HG03103 (cell line): ENCODE data around the gene PPM1M.
A peak's percentile ranks its signal among the peaks of the same experiment; 100 is the strongest.

ENCODE experiments used
- ATAC-seq: cut with Tn5 transposase; IDR thresholded peaks from one replicate; pipeline ENCODE4 v1.9.1; 2021; ENCODE audit warnings: low read depth; ENCODE audit not compliant: unreplicated experiment

Gene PPM1M

GRCh38 chr3:52242039-52242438, 3.5 kb upstream of the PPM1M start:
- ATAC-seq: no peak

DNA sequence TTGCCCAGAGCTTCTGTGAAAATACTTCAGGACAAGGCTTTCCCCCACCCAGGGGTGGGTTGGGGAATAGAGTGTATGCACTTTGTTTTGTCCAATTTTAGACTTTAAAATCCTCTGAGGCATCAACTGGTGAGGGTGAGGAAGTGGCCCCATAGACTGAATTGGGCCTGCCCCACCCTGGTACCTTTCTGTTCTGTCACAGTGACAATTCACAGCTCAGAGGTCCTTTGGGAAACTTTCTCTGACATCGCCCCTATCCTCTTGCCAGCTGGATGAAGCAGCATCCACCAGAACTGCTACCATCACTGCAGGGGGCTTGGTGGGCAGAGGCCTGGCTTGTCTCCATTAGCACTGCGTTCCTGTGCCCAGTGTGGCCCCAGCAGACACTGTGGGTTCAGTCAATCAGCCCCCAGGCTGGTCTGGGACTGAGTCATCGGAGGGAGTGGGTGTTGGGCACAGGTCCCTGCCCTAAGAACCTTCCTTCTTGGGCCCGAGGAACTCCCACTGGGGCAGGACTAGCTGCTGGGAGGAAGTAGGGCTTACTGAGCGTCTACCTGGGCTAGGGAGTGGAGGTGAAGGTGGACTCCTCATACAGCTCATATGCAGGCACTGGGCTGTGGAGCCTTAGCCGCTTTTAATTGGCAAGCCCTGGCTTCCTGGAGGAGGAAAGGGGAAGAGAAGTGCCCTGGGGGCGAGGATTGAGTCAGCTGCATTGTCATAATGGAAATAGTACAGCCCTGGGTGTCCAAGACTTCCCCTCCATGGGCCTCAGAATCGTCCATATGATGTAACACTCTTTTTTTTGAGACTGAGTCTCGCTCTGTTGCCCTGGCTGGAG, 1.5 kb upstream of the PPM1M start:
- no peak for ATAC-seq

DNA sequence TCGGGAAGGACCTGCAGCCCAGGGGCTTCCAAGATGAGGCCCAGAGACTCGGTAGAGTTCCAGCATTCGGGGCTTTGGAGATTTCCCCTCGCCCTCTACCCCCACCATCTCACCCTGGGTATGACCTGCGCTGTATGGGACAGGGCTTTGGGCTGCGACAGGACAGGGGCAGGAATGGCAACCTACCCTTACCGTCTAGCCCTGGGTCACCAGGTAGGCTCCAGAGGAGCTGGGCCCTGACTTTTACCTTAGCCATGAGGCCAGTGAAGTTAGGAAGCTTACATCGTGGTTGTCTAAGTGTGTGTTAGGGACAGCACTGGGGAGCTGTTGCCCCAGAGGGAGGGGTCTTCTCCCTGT, 683 bp downstream of the PPM1M start:
- ATAC-seq: no peak

DNA sequence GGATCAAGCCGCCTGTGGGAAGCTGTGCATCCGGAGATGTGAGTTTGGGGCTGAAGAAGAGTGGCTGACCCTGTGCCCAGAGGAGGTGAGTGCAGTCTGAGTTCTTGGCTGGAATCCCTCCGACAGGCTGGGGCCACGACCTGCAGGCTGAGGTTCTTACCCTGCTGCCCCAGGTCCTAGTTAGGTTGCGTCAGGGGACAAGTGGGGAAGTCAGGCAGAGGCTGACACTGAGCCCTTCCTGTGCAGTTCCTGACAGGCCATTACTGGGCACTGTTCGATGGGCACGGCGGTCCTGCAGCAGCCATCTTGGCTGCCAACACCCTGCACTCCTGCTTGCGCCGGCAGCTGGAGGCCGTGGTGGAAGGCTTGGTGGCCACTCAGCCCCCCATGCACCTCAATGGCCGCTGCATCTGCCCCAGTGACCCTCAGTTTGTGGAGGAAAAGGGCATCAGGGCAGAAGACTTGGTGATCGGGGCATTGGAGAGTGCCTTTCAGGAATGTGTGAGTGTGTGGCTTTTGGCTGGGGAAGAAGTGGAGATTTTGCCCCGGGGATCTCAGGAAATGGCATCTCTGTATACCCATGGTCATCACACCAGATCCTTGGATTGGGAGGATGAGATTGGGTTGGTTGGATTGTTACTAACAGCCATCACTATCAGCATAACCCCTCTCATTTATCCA, 1.3 kb downstream of the PPM1M start:
- no peak for ATAC-seq

DNA sequence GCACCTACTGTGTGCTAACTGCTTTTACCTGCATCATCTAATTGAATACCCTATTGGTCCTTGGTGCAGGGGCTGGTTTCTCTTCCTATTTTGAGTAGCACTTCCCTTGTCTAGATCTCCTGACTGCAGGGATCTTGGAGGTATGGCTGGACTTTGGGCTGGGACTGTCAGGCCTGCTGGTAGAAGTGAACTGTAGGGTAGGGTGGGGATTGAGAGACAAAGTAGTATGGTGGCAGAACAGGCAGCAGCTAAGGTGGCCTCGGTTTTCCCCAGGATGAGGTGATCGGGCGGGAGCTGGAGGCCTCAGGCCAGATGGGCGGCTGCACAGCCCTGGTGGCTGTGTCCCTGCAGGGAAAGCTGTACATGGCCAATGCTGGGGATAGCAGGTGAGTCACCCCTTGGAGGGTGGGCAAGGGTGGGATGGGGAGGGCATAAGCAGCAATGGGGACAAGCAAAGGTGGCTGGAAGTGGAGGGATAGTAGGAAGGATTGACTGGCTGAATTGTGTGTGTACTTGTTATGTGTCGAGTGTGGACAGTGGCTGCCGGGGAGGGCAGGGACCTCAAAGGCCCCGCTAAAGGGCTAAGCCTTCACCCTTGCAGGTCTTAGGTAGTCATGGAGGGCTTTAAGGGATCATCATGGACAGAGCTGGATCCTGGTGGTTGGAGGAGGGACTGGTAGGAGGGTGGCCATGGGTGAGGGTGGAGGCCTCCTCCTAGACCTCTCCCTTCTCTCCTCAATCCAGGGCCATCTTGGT, 2.0 kb downstream of the PPM1M start:
- ATAC-seq: no peak

- ATAC-seq: no peak
Observed at GRCh38 chr3:52248165-52248541, 2.6 kb downstream of the PPM1M start.

GRCh38 chr3:52248816-52249547, 3.4 kb downstream of the PPM1M start:
- ATAC-seq: no peak

DNA sequence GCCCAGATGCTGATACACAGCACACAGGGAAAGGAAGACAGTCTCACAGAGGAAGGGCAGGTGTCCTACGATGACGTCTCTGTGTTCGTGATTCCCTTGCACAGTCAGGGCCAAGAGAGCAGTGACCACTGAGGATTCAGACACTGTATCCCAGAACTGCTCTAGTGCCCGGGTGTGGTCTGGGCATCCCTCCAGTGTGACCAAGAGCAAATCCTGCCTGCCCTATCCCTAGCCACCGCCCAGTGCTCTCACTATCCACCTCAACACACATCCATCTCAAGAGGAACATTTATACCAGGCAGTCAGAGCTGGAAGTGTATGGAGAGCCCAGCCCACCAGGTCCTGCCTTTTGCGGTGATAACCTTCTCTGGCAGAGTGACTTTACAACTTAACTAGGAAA, 4.1 kb downstream of the PPM1M start:
- no peak for ATAC-seq

DNA sequence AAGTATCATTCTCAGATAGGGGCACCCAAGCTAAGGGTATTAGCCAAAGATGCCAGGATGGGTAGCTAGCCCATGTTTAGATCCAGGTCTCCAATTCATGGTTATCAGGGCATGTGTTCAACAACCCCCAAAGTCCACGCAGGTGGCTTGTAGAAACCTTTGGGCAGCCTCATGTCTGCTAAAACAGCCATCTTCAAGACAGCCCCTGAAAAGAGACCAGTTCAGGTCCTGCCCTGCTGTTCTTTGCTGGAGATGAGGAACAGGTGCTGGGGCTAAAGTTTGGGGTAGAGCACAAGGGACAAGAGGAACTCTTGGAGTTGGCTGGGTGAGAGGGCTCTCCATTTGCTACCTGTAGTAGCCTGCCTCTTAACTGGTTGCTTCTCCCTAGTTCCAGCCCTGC, 4.6 kb downstream of the PPM1M start:
- ATAC-seq: no peak

DNA sequence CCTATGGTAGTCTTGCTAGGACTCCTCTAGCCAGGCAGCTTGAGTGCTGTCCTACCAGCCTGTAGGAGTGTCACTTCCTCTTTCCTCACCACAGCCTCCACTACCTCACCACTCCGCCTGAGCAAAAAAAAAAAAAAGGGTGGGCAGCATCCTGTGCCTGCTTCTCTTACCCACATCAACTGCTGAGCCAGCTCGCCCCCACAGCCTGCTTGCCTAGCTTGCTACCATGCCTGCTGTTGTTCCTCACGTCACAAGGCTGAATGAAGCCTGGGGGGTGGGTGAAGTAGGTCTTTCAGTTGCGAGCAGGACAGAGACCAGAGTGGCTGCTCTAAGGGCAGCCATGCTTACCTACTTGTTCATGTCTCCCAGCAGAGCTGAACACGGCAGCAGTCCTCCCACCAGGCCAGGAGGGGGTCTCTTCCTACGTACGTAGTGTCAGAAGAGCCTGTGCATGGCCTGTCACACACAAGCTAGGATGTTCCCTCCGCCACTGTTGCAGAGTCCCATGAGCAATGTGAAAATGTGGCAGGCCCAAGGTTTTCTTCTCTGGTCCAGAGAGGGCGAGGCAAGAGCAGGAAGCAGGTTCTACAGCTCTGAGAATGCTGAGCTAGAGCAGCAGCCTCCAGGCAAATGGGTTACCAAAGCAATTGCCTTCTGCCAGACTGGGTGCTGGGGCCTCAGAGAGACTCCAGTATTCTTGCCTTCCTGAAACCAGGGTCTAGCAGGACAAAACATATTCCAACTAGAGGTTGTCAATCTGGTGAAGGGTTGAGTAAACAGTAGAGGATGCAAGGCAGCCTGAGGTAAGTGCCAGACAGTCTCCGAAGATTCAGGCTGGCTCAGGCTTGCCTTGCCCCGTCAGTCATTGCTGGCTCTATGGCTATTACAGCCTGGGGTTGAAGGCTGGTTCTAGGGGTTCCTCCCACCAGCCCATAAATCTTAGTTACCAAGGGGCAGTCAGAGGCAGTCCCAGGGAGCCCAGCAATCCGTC, 8.1 kb downstream of the PPM1M start:
- ATAC-seq: peak; percentile 79

DNA sequence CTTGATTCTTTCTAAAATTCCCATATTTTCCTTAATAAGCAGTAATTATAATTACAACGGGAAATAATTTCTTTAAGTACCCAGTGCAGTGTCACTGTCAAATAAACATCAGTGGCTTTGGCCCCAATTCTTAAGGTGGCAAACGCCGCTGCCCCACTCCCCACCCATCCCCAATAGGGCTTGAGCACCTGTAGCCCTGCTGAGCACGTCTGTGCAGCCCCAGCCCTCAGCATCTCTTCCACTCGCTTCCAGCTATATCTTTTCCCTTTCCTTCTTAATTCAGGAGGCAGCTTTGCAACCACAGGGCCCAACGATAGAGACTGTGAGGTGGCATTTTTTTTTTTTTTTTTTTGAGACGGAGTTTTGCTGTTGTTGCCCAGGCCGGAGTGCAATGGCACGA, 9.0 kb downstream of the PPM1M start:
- ATAC-seq: no peak

GRCh38 chr3:52256159-52256558, 10.6 kb downstream of the PPM1M start:
- ATAC-seq: no peak

DNA sequence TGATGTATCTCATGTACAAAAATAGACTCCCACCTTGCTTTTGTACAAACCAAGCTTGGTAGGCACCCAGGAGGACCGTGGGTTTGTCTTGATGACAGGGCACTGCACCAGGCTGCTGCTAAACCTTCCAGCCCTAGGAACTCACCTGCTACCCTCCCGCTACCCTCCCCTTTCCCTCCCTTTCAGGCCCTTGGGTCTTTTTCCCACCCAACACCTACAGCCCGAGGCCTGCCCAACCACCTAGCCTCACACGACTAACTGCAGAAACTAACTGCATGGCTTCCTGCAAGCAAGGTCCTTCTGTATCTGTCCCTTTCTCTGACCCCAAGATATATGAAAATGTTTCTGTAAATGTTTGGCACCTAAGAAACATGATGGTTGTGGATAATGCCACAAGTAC, 11.1 kb downstream of the PPM1M start:
- no peak for ATAC-seq

DNA sequence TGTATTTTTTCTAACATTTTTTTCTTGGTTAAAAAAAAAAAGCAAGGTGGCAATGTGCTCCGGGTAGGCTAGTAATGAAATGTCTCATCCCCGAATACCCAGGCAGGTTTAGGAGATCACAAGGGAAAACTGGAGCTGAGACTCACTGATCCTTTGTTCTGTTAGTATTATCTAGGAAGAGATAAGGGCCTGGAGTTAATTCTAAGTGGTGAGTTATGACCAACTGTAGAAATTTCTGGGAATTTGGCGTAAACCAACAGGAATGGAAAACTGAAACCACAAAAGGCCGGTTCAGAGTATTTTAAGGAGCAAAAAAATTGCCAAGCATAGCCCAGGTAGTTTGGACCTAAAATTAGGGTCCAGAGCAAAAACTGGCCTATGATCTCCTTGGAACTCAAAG, 12.4 kb downstream of the PPM1M start:
- ATAC-seq: no peak

GRCh38 chr3:52259035-52259434, 13.5 kb downstream of the PPM1M start:
- no peak for ATAC-seq

DNA sequence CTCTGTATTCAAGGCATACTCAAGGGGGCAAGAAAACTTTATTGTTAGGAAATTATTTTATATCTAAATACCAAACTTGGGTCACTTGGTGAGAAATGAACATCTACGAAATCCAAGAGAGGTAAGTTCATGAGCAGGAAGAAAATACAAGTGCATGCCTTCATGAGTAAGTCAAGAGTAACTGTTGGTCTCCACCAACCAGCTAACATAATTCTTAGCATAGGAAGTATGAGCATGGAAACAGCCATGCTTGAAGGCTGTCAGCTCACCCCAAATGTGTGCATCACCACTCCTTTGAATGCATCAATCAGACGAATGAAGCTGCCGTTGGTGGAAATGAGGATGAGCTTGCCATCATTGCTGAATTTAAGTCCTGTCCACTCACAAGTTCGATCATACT, 13.9 kb downstream of the PPM1M start:
- no peak for ATAC-seq

DNA sequence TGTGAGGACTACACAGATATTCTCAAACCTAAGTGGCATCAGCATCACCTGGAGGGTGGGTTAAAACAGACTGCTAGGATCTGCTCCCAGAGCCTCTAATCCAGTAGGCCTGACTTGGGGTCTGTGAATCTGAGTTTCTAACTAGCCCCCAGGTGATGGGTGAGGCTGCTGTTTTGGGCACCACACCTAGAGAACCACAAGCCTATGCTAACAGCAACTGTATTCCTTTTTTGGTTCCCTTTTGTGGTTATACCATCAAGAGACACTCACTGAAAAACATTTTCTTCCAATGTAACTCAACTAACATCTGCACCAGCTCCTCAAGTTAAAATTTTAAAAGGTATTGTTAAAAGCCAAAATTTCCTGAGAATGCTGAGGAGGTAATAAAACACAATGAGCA, 16.9 kb downstream of the PPM1M start:
- no peak for ATAC-seq

GRCh38 chr3:52265387-52265786, 19.8 kb downstream of the PPM1M start:
- ATAC-seq: no peak

DNA sequence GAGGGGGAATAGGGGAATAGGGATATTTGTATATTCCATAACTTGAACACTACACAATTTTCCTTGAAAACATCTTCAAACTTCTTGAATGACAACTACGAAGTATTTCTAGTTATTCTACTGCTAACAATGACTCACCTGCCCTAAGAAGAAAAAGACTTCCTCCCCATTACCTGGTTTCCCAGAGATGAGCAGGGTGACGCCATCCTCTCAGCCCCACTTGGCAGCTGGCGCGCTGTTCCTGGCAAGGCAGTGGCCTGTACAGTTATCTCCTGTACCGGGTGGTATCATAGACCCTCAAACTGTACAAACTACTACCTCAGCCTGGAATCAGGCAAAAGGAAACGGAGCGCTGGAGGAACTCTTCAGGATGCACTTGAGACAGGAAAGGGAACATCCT, 22.5 kb downstream of the PPM1M start:
- no peak for ATAC-seq

DNA sequence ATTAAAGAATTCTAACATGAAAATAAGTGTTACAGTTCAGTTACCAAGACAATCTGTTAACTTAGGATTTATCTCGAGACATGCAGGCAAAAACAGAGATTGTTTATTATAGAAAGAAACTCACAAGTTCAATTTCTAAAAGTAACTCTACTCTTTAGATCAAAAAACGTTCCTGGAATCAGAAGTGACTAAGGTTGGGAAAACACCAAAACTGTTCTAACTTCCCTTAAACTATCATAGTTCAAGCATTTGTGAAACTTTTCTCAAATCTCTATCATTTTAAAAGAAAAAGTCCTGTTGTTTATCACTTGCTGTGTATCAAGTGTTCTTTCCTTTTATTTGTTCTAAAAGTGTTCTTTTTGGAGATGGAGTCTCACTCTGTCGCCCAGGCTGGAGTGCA, 24.2 kb downstream of the PPM1M start:
- ATAC-seq: no peak
